ENCODE measurements around the gene SPEM2. TPM values are rescaled to one million over a fixed set of nuclear protein-coding genes. Genes with fewer than 3 reads are reported as not detected.

SPEM2 gene
- total RNA-seq, 2 donors from 2014 or later = 5.3 TPM; not detected in 1

GRCh38 chr17:7440834-7441195, 15.4 kb downstream of the SPEM2 start:
- no peaks in the 10 kb centered on the region for H3K9me3 ChIP-seq
- WGBS = 9% methylated on average over 12 of the region's 12 CpGs
- intact Hi-C loops (cut with DNase I) = no loop called here
- no peaks in the 10 kb centered on the region for H3K36me3 ChIP-seq
- TF ChIP-seq POLR2A (IDR thresholded peaks at IDR 0.05) (no peak), POLR2AphosphoS5 (IDR thresholded peaks at IDR 0.05) (no peak), CTCF (IDR thresholded peaks at IDR 0.05) (no peak)
- no peaks in the 10 kb centered on the region for H3K27me3 ChIP-seq (replicated peaks; ENCODE audit: insufficient read depth)
- no peak overlapping the region for H3K4me3 ChIP-seq
- no peak for DNase-seq (ENCODE audit: low spot score)
- peaks cover 12% of the 10 kb centered on the region for H3K4me1 ChIP-seq (replicated peaks)
- H3K27ac ChIP-seq = no peak overlapping the region

GRCh38 chr17:7441266-7441665, 15.8 kb downstream of the SPEM2 start:
- intact Hi-C loops (cut with DNase I) = no loop called here
- no peak for TF ChIP-seq POLR2AphosphoS5 (IDR thresholded peaks at IDR 0.05)
- TF ChIP-seq CTCF (IDR thresholded peaks at IDR 0.05) = no peak
- TF ChIP-seq POLR2A (IDR thresholded peaks at IDR 0.05) = no peak
- Histone ChIP-seq H3K4me3 (no peak overlapping the region), H3K4me1 (replicated peaks) (peaks cover 9% of the 10 kb centered on the region), H3K9me3 (no peaks in the 10 kb centered on the region), H3K36me3 (no peaks in the 10 kb centered on the region), H3K27ac (no peak overlapping the region), H3K27me3 (replicated peaks; ENCODE audit: insufficient read depth) (no peaks in the 10 kb centered on the region)
- no peak for DNase-seq (ENCODE audit: low spot score)
- WGBS = 61% methylated on average over 7 of the region's 7 CpGs

- no peak overlapping the region for H3K4me3 ChIP-seq
- H3K36me3 ChIP-seq = no peaks in the 10 kb centered on the region
- 100% methylated on average over 2 of the region's 2 CpGs for WGBS
- no peak for DNase-seq (ENCODE audit: low spot score)
- no peaks in the 10 kb centered on the region for H3K27me3 ChIP-seq (replicated peaks; ENCODE audit: insufficient read depth)
- no peak overlapping the region for H3K27ac ChIP-seq
- TF ChIP-seq CTCF (IDR thresholded peaks at IDR 0.05) (no peak), POLR2A (IDR thresholded peaks at IDR 0.05) (no peak), POLR2AphosphoS5 (IDR thresholded peaks at IDR 0.05) (no peak)
- H3K4me1 ChIP-seq (replicated peaks) = peaks cover 9% of the 10 kb centered on the region
- H3K9me3 ChIP-seq = no peaks in the 10 kb centered on the region
- intact Hi-C loops (cut with DNase I) = no loop called here
Observed at GRCh38 chr17:7442142-7442541, 16.7 kb downstream of the SPEM2 start.

- no peak for TF ChIP-seq CTCF (IDR thresholded peaks at IDR 0.05)
- TF ChIP-seq POLR2AphosphoS5 (IDR thresholded peaks at IDR 0.05) = no peak
- no peak for TF ChIP-seq POLR2A (IDR thresholded peaks at IDR 0.05)
- DNase-seq (ENCODE audit: low spot score) = no peak
- intact Hi-C loops (cut with DNase I) = no loop called here
Observed at GRCh38 chr17:7443499-7444485, 18.4 kb downstream of the SPEM2 start.

More at GRCh38 chr17:7443499-7444485, 18.4 kb downstream of the SPEM2 start:
- H3K9me3 ChIP-seq = no peaks in the 10 kb centered on the region
- WGBS = 74% methylated on average over 7 of the region's 7 CpGs
- H3K4me1 ChIP-seq (replicated peaks) = peaks cover 9% of the 10 kb centered on the region
- H3K27ac ChIP-seq = no peak overlapping the region
- no peak overlapping the region for H3K4me3 ChIP-seq
- H3K36me3 ChIP-seq = no peaks in the 10 kb centered on the region
- H3K27me3 ChIP-seq (replicated peaks; ENCODE audit: insufficient read depth) = no peaks in the 10 kb centered on the region

Measured in prostate gland (tissue), 2 donors.